Metanephros (tissue), 2 donors: Measurements from ENCODE around the gene INAFM1. TPM values are rescaled to one million over a fixed set of nuclear protein-coding genes. Genes with fewer than 3 reads are reported as not detected.

Experiments used
- small RNA-seq: library from RNA; depleted of rRNA; stranded (forward); fragments of <200 nt; gene quantifications from one replicate; pipeline ENCODE3, GENCODE V24; 2014; ENCODE audit warnings: low replicate concordance
- total RNA-seq: library from RNA; depleted of rRNA; stranded (reverse); fragments of >200 nt; gene quantifications from one replicate; pipeline ENCODE4 v1.2.3, GENCODE V29; 2014

INAFM1 gene
- 7.6 TPM for total RNA-seq

DNA sequence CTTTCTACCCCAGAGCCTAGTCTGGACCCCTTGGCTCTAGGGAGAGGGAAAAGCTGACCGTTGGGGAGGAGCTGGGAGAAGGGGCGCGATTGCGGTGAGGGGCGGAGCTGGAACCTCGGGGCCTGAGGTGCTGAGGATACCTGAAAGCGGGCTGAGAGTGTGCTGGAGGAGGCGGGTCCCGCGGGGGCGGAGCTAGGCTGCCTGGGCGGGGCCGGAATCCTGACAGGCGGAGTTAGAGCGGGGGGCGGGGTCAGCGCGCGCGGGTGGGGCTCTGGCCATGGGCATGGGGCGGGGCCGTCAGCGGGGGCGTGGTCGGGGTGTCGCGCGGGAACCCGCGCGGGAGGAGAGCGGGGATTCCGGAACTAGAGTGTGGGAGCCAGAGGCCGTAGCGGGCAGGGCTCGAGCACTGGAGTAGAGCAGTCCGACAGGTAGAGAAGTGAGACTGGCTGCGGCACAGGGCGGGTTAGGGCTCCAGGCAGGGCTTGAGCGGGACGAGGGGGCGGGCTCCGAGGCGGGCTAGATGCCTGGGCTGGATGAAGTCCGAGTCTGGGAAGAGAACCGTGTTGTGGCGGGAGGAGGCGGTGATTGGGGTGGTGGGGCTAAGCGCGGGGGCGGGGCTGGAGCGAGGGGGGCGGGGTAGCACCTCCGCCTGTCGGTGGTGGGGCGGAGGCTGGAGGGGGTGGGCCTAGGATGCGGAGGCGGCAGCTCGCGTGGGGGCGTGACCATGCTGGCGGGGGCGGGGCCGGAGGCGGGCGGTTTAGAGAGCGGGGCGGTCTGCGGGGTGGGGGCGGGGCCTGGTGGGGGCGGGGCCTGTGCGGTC is at the start of gene INAFM1:
Gene INAFM1, plus strand, starts transcription at position 815 of the 820 bp plus-strand sequence. CDS start 35 bp downstream, outside the sequence.

DNA sequence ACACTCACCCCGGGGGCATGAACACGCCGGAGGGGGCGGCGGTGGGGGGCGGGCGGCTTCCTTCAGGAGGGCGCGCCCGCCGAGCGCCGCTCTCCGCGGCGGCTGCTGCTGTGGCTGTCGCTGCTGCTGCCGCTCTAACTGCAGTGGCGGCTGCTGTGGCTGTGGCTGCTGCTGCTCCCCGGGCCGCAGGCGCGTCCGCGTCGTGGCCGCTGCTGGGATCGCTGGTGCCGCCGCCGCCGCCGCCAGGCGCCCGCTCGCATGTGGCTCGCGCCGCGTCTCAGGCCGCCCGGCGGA is 43.8 kb upstream of the INAFM1 start, which contains the start of gene BBC3:
Gene BBC3, minus strand, starts transcription at position 279 of the 294 bp plus-strand sequence. CDS start 2,768 bp downstream, outside the sequence.

DNA sequence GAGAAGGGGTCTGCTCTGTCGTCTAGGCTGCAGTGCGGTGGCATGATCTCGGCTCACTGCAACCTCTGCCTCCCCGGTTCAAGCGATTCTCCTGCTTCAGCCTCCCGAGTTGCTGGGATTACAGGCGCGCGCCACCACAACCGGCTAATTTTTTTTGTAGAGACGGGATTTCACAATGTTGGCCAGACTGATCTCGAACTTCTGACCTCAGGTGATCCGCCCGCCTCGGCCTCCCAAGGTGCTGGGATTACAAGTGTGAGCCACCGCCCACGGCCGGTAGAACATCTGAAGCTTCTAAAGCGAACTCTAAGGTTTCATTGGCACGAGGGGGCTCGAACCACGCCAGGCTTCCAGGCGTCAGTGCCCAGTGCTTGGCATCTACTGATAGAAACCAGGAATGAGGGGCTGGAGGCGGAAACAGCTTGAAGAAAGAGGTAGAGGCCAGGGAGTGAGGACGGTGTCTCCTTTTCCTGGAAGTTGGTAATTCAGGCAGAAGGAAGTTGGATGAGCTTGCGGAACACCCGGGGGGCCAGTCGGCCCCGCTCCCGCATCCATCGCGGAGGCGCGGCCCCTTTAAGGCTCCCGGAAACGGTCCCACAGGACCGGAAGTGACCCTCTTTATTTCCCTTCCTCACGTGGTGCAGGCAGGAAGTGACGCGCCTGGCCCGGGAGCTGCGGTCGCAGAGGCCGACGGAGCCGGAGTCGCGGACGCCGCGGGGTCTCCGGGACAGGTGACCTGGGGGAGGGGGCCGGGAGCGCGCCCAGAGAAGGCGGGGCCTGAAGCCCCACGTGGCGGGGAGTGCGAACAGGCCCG is 18.6 kb upstream of the INAFM1 start, which contains the start of gene CCDC9:
Gene CCDC9, plus strand, starts transcription at position 647 of the 814 bp plus-strand sequence. CDS start 1,876 bp downstream, outside the sequence.

DNA sequence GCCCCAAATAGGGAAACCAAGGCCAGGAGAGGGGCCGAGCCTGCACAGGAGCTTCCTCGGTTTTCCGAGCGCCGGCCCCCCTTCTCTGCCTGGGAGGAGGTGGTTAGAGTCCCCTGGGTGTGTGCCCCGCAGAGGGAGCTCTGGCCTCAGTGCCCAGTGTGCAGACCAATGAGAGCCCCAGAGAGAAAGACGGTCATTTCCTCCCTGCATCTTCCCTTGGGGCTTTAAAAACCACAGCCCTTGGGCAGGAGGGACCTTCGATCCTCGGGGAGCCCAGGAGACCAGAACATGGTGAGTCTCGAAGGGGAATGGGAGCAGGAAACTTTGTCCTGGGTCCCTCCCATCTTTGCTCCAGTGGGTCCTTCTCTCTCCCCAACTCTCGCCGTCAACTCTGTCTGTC is 34.9 kb downstream of the INAFM1 start, which contains the start of gene C5AR1:
Gene C5AR1, plus strand, starts transcription at position 254 of the 400 bp plus-strand sequence. Its CDS starts 35 bp downstream, at position 289.

Small RNA genes within 50 kb of the gene (small RNA-seq; reads per million reads assigned to genes)
- gene MIR3190, result not detected

Other genes with a start within 250 kb of the INAFM1 start
- 24.5 TPM for gene TMEM160, start 226.3 kb upstream of the INAFM1 start, total RNA-seq
- 24.5 TPM for gene ZC3H4, start 161.1 kb upstream of the INAFM1 start, total RNA-seq
- 67.6 TPM for gene SAE1, start 144.1 kb upstream of the INAFM1 start, total RNA-seq
- gene BBC3, start 43.7 kb upstream of the INAFM1 start, total RNA-seq, result 4.6 TPM
- 11.8 TPM for gene CCDC9, start 18.4 kb upstream of the INAFM1 start, total RNA-seq
- 8.3 TPM for gene C5AR1, start 35.0 kb downstream of the INAFM1 start, total RNA-seq
- gene C5AR2, start 57.3 kb downstream of the INAFM1 start, total RNA-seq, result 2.3 TPM
- gene DHX34, start 74.4 kb downstream of the INAFM1 start, total RNA-seq, result 19.7 TPM
- 25.0 TPM for gene MEIS3, start 144.6 kb downstream of the INAFM1 start, total RNA-seq
- gene SLC8A2, start 197.0 kb downstream of the INAFM1 start, total RNA-seq, result 0.12 TPM
- gene KPTN, start 209.3 kb downstream of the INAFM1 start, total RNA-seq, result 7.9 TPM
- 78.7 TPM for gene NAPA, start 240.2 kb downstream of the INAFM1 start, total RNA-seq